ENCODE data around the gene HBZ.
"Not testable (repeated sequence)": the region's sequence is repeated elsewhere in the genome, so short reads cannot be mapped to it uniquely, and the experiment has no call there.

DNA sequence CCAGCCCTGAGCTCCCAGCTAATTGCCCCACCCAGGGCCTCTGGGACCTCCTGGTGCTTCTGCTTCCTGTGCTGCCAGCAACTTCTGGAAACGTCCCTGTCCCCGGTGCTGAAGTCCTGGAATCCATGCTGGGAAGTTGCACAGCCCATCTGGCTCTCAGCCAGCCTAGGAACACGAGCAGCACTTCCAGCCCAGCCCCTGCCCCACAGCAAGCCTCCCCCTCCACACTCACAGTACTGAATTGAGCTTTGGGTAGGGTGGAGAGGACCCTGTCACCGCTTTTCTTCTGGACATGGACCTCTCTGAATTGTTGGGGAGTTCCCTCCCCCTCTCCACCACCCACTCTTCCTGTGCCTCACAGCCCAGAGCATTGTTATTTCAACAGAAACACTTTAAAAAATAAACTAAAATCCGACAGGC is 17.7 kb downstream of the HBZ start:
- not testable (repeated sequence) for TF ChIP-seq SUZ12 (IDR thresholded peaks at IDR 0.05; ENCODE audit: low read depth, low read length); ZNF660 (CRISPR knock-in tag; IDR thresholded peaks at IDR 0.05; ENCODE audit: borderline replicate concordance, low read depth); ZNF850 (CRISPR knock-in tag; conservative IDR thresholded peaks at IDR 0.05); SP1 (IDR thresholded peaks at IDR 0.05); SP1 (CRISPR knock-in tag; IDR thresholded peaks at IDR 0.05); ZNF615 (CRISPR knock-in tag; IDR thresholded peaks at IDR 0.05; ENCODE audit: borderline replicate concordance)
- TF ChIP-seq ZNF232 (CRISPR knock-in tag; IDR thresholded peaks at IDR 0.05; ENCODE audit: borderline replicate concordance) = 0 out of 2 replicates have a peak, but pooled peaks have one; percentile 35
- TF ChIP-seq, protein P1, sequence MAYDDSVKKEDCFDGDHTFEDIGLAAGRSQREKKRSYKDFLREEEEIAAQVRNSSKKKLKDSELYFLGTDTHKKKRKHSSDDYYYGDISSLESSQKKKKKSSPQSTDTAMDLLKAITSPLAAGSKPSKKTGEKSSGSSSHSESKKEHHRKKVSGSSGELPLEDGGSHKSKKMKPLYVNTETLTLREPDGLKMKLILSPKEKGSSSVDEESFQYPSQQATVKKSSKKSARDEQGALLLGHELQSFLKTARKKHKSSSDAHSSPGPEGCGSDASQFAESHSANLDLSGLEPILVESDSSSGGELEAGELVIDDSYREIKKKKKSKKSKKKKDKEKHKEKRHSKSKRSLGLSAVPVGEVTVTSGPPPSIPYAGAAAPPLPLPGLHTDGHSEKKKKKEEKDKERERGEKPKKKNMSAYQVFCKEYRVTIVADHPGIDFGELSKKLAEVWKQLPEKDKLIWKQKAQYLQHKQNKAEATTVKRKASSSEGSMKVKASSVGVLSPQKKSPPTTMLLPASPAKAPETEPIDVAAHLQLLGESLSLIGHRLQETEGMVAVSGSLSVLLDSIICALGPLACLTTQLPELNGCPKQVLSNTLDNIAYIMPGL (CRISPR knock-in tag; IDR thresholded peaks at IDR 0.05; ENCODE audit: borderline replicate concordance in 1 of 2, low read depth in 1 of 2) = not testable (repeated sequence)
